Loucy (cell line): ENCODE data around the gene RNU6-1.

Experiments used
- H2AFZ ChIP-seq: fragments of 200-600 bp; sonication (generic); 2 replicates; pipeline ENCODE4 v1.6.0; 2016; ENCODE audit warnings: antibody characterized with exemption, mild to moderate bottlenecking, low read length, moderate library complexity
- H3F3A ChIP-seq: fragments of 200-600 bp; 2 replicates; pipeline ENCODE4 v1.6.0; 2016; ENCODE audit warnings: antibody characterized with exemption, low read depth, mild to moderate bottlenecking
- H3K27me3 ChIP-seq: fragments of 200-600 bp; sonication (generic); 2 replicates; pipeline ENCODE4 v1.6.1; 2014; ENCODE audit warnings: low read length, mild to moderate bottlenecking; ENCODE audit not compliant: insufficient read depth, poor library complexity, severe bottlenecking
- H3K36me3 ChIP-seq: fragments of 200-600 bp; sonication (generic); 2 replicates; pipeline ENCODE4 v1.6.1; 2016; ENCODE audit warnings: low read length; ENCODE audit not compliant: insufficient read depth
- H3K4me1 ChIP-seq: fragments of 200-600 bp; sonication (generic); 2 replicates; pipeline ENCODE4 v1.5.1; 2014; ENCODE audit warnings: low read length, mild to moderate bottlenecking; ENCODE audit not compliant: insufficient read depth, poor library complexity, severe bottlenecking
- H3K4me2 ChIP-seq: fragments of 200-600 bp; sonication (generic); 2 replicates; pipeline ENCODE4 v1.6.0; 2014; ENCODE audit warnings: antibody characterized with exemption, low read length, low read depth, mild to moderate bottlenecking; ENCODE audit not compliant: poor library complexity, severe bottlenecking
- H3K4me3 ChIP-seq: fragments of 200-600 bp; sonication (generic); 2 replicates; pipeline ENCODE4 v1.5.1; 2014; ENCODE audit warnings: low read length, mild to moderate bottlenecking, mixed read lengths; ENCODE audit not compliant: poor library complexity, severe bottlenecking
- H3K79me2 ChIP-seq: fragments of 200-600 bp; sonication (generic); 2 replicates; pipeline ENCODE4 v1.6.1; 2014; ENCODE audit warnings: low read length; ENCODE audit not compliant: insufficient read depth
- H3K9ac ChIP-seq: fragments of 200-600 bp; sonication (generic); 2 replicates; pipeline ENCODE4 v1.6.0; 2014; ENCODE audit warnings: mild to moderate bottlenecking, low read depth, low read length, moderate library complexity; ENCODE audit not compliant: poor library complexity, severe bottlenecking
- H3K9me2 ChIP-seq: fragments of 200-600 bp; sonication (generic); replicated peaks from 2 replicates; pipeline ENCODE4 v1.6.1; 2016; ENCODE audit warnings: low read depth, low read length, mixed read lengths
- H3K9me3 ChIP-seq: fragments of 200-600 bp; sonication (generic); 2 replicates; pipeline ENCODE4 v1.6.1; 2014; ENCODE audit warnings: mild to moderate bottlenecking, antibody characterized with exemption, low read length, low read depth; ENCODE audit not compliant: insufficient read depth
- H4K20me1 ChIP-seq: fragments of 200-600 bp; sonication (generic); 2 replicates; pipeline ENCODE4 v1.6.0; 2014; ENCODE audit warnings: antibody characterized with exemption, low read length, mild to moderate bottlenecking; ENCODE audit not compliant: insufficient read depth, poor library complexity, severe bottlenecking
- EZH2phosphoT487 ChIP-seq: fragments of 200-600 bp; IDR thresholded peaks from 2 replicates; pipeline ENCODE4 v1.6.1; 2018; ENCODE audit warnings: antibody characterized with exemption, mild to moderate bottlenecking, moderate library complexity, borderline replicate concordance
- TF ChIP-seq, protein P1 (sequence below): fragments of 200-600 bp; sonication (generic); conservative IDR thresholded peaks from 2 replicates; pipeline ENCODE4 v1.5.1; 2014; ENCODE audit warnings: mild to moderate bottlenecking, antibody characterized with exemption, low read length

RNU6-1 gene

DNA sequence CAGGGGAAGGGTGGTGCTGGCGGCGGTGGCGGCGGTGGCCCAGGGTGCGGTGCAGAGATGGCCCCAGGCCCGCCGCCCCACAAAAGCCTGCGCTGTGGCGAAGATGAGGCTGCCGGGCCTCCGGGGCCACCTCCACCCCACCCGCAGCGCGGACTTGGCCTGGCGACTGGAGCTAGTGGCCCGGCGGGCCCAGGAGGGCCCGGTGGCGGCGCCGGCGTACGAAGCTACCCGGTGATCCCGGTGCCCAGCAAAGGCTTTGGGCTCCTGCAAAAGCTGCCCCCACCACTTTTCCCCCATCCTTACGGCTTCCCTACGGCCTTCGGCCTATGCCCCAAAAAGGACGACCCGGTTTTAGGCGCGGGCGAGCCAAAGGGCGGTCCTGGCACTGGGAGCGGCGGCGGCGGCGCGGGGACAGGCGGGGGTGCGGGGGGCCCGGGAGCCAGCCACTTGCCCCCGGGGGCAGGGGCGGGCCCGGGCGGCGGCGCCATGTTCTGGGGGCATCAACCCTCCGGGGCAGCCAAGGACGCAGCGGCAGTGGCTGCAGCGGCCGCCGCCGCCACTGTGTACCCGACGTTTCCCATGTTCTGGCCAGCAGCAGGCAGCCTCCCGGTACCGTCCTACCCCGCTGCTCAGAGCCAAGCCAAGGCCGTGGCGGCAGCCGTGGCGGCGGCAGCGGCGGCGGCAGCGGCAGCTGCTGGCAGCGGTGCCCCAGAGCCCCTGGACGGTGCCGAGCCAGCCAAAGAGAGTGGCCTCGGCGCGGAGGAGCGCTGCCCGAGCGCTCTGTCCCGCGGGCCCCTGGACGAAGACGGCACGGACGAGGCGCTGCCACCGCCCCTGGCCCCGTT lies 12.9 kb downstream of the RNU6-1 start:
- Histone ChIP-seq H3F3A (no peaks in the 10 kb centered on the region), H3K4me1 (peaks cover 28% of the 10 kb centered on the region), H3K4me2 (no peak overlapping the region), H3K9me3 (no peaks in the 10 kb centered on the region), H3K9me2 (no peaks in the 10 kb centered on the region), H2AFZ (no peak overlapping the region), H3K27me3 (no peaks in the 10 kb centered on the region), H3K36me3 (no peaks in the 10 kb centered on the region), H3K4me3 (no peak overlapping the region), H3K9ac (no peak overlapping the region), H3K79me2 (no peaks in the 10 kb centered on the region), H4K20me1 (no peaks in the 10 kb centered on the region)
- TF ChIP-seq, protein P1, sequence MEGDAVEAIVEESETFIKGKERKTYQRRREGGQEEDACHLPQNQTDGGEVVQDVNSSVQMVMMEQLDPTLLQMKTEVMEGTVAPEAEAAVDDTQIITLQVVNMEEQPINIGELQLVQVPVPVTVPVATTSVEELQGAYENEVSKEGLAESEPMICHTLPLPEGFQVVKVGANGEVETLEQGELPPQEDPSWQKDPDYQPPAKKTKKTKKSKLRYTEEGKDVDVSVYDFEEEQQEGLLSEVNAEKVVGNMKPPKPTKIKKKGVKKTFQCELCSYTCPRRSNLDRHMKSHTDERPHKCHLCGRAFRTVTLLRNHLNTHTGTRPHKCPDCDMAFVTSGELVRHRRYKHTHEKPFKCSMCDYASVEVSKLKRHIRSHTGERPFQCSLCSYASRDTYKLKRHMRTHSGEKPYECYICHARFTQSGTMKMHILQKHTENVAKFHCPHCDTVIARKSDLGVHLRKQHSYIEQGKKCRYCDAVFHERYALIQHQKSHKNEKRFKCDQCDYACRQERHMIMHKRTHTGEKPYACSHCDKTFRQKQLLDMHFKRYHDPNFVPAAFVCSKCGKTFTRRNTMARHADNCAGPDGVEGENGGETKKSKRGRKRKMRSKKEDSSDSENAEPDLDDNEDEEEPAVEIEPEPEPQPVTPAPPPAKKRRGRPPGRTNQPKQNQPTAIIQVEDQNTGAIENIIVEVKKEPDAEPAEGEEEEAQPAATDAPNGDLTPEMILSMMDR: no peak
- no peak for TF ChIP-seq EZH2phosphoT487

- H3K27me3 ChIP-seq: no peaks in the 10 kb centered on the region
These were observed 13.7 kb downstream of the RNU6-1 start for GRCh38 chr15:67825881-67826716.

DNA sequence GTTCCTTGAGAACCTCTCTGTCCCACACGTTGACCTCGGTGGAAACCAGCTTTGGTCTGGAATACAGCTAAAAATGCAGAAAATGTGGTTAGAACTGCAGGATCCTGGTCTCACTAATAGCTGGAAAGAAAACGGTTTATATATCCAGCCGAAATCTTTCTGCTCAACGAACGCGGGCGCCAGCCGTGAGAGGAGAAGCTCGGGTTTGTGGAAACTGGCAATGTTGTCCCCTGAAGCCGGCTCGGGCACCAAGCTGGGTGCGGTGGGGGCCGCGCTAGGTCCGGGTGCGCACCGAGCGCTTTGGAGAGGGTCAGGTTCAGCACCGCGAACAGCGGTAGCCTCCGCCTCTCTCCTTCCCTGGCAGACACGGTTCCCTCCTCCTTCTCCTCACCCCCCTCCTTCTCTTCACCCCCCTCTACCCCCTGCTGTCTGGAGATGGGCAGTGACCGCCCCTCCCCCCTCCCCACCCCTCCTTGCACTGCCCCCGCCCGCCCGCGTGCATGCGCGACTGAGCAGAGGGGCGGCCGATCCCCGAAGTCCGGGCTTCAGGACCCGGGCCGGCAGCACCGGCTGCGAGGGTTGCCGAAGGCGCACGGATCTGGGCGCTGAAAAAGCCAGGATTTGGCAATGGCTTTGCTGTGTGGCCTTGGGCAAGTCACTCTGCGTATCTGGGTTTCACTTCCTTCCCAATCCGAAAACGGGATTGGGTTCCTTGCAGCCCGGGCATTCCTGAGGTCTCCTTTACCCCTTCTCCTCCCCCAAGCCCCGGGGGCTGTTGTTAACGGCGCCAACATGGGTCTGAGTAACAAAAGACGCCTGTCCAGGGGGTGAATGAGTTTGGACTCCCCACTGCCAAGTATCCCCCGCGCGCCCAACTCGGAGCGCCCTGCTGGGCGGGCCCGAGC lies 14.6 kb downstream of the RNU6-1 start, which contains the start of gene SKOR1:
SKOR1 (plus strand) TSS at position 534 of the 905 bp plus-strand sequence; CDS start at position 628, 94 bp downstream.
- Histone ChIP-seq H3K4me2 (peak within 1 kb of the TSS; percentile 85), H3K9me2 (no peaks in the 10 kb centered on the region), H3K36me3 (no peaks in the 10 kb centered on the region), H4K20me1 (no peaks in the 10 kb centered on the region), H2AFZ (no peak within 1 kb of the TSS), H3K4me1 (peaks cover 13% of the 10 kb centered on the region), H3K9me3 (no peaks in the 10 kb centered on the region), H3F3A (no peaks in the 10 kb centered on the region), H3K4me3 (peak within 1 kb of the TSS; percentile 80), H3K79me2 (no peaks in the 10 kb centered on the region), H3K9ac (no peak within 1 kb of the TSS), H3K27me3 (no peaks in the 10 kb centered on the region)
- TF ChIP-seq, protein P1: no peak
- no peak for TF ChIP-seq EZH2phosphoT487

More at GRCh38 chr15:67825881-67826716, 13.7 kb downstream of the RNU6-1 start:
- Histone ChIP-seq H3K79me2 (no peaks in the 10 kb centered on the region), H3K9me3 (no peaks in the 10 kb centered on the region), H3K4me3 (no peak overlapping the region), H3K9ac (no peak overlapping the region), H2AFZ (no peak overlapping the region), H3F3A (no peaks in the 10 kb centered on the region), H3K4me1 (peaks cover 21% of the 10 kb centered on the region), H3K36me3 (no peaks in the 10 kb centered on the region), H3K4me2 (no peak overlapping the region), H3K9me2 (no peaks in the 10 kb centered on the region), H4K20me1 (no peaks in the 10 kb centered on the region)
- TF ChIP-seq EZH2phosphoT487: no peak
